Neuronal stem cell (in vitro differentiated cells): ENCODE measurements around the gene TM7SF2.
"Not testable (repeated sequence)": the region's sequence is repeated elsewhere in the genome, so short reads cannot be mapped to it uniquely, and the experiment has no call there.

Source experiments
- DNase-seq: peaks from one replicate; pipeline ENCODE4 v3.0.0-alpha.2; 2013; ENCODE audit warnings: low spot score
- H2AFZ ChIP-seq: one replicate; pipeline ENCODE4 v1.6.1; 2013; ENCODE audit warnings: mild to moderate bottlenecking, low read length, inconsistent platforms
- H2AK5ac ChIP-seq: 2 replicates; pipeline ENCODE4 v1.6.1; 2013; ENCODE audit warnings: low read depth, mild to moderate bottlenecking, inconsistent platforms, low read length, moderate library complexity, mixed read lengths
- H2BK120ac ChIP-seq: 2 replicates; pipeline ENCODE4 v1.6.1; 2013; ENCODE audit warnings: low read depth, mild to moderate bottlenecking, inconsistent platforms, low read length, moderate library complexity, mixed read lengths
- H2BK12ac ChIP-seq: one replicate; pipeline ENCODE4 v1.6.1; 2013; ENCODE audit warnings: low read length, inconsistent platforms
- H2BK15ac ChIP-seq: 2 replicates; pipeline ENCODE4 v1.6.1; 2013; ENCODE audit warnings: mild to moderate bottlenecking, low read length, inconsistent platforms, mixed read lengths
- H2BK5ac ChIP-seq: one replicate; pipeline ENCODE4 v1.6.1; 2013; ENCODE audit warnings: inconsistent platforms, mild to moderate bottlenecking, low read length, moderate library complexity
- H3K14ac ChIP-seq: one replicate; pipeline ENCODE4 v1.6.1; 2013; ENCODE audit warnings: low read length, inconsistent platforms
- H3K18ac ChIP-seq: 2 replicates; pipeline ENCODE4 v1.6.1; 2013; ENCODE audit warnings: low read length, inconsistent platforms
- H3K23ac ChIP-seq: 2 replicates; pipeline ENCODE4 v1.6.1; 2013; ENCODE audit warnings: low read depth, mild to moderate bottlenecking, mixed read lengths, low read length, inconsistent platforms; ENCODE audit not compliant: poor library complexity
- H3K27ac ChIP-seq: replicated peaks from 3 replicates; pipeline ENCODE4 v1.5.1; 2013; ENCODE audit warnings: low read length, inconsistent platforms
- H3K27me3 ChIP-seq, 3 experiments: 2 replicates each; pipeline ENCODE4 v1.6.1; 2013; ENCODE audit warnings: low read length in 3 of 3, mild to moderate bottlenecking in 2 of 3, inconsistent platforms in 1 of 3, low read depth in 1 of 3, mixed read lengths in 1 of 3, moderate library complexity in 1 of 3; ENCODE audit not compliant: control insufficient read depth in 3 of 3, insufficient read depth in 3 of 3
- H3K36me3 ChIP-seq, 2 donors: replicated peaks in 1 of 2; 2 replicates each; pipeline ENCODE4 v1.6.1; 2013; ENCODE audit warnings: low read length in 2 of 2; ENCODE audit not compliant: control insufficient read depth in 2 of 2, insufficient read depth in 2 of 2
- H3K4ac ChIP-seq: 2 replicates; pipeline ENCODE4 v1.6.1; 2013; ENCODE audit warnings: inconsistent platforms, mild to moderate bottlenecking, low read length, moderate library complexity
- H3K4me1 ChIP-seq, 2 donors: 1 replicate in 1 of 2; 2 replicates in 1 of 2; pipeline ENCODE4 v1.6.1; 2013; ENCODE audit warnings: low read length in 2 of 2, low read depth in 1 of 2; ENCODE audit not compliant: control insufficient read depth in 2 of 2, insufficient read depth in 1 of 2
- H3K4me2 ChIP-seq: one replicate; pipeline ENCODE4 v1.6.1; 2013; ENCODE audit warnings: mild to moderate bottlenecking, low read length, inconsistent platforms; ENCODE audit not compliant: insufficient read depth, poor library complexity, severe bottlenecking
- H3K4me3 ChIP-seq, 2 donors: 2 replicates each; pipeline ENCODE4 v1.5.1; 2013; ENCODE audit warnings: low read length in 2 of 2, mild to moderate bottlenecking in 2 of 2, inconsistent platforms in 1 of 2, moderate library complexity in 1 of 2
- H3K79me1 ChIP-seq: one replicate; pipeline ENCODE4 v1.6.1; 2013; ENCODE audit warnings: low read depth, mild to moderate bottlenecking, inconsistent platforms, low read length, moderate library complexity
- H3K9ac ChIP-seq: one replicate; pipeline ENCODE4 v1.6.1; 2013; ENCODE audit warnings: mild to moderate bottlenecking, low read depth, low read length, inconsistent platforms; ENCODE audit not compliant: poor library complexity
- H3K9me3 ChIP-seq, 2 donors: replicated peaks in 1 of 2; 2 replicates each; pipeline versions ENCODE3 to v1.6.1; 2013; ENCODE audit warnings: low read length in 2 of 2, mild to moderate bottlenecking in 2 of 2, inconsistent platforms in 1 of 2, low read depth in 1 of 2, mixed read lengths in 1 of 2, moderate library complexity in 1 of 2; ENCODE audit not compliant: control insufficient read depth in 2 of 2, insufficient read depth in 1 of 2
- H4K8ac ChIP-seq: one replicate; pipeline ENCODE4 v1.6.1; 2013; ENCODE audit warnings: low read depth, mild to moderate bottlenecking, inconsistent platforms, low read length, moderate library complexity
- H4K91ac ChIP-seq: one replicate; pipeline ENCODE4 v1.6.1; 2013; ENCODE audit warnings: low read length, low read depth, mild to moderate bottlenecking, inconsistent platforms; ENCODE audit not compliant: poor library complexity
- WGBS, 2 donors: extraction: QIAGEN DNeasy Blood & Tissue Kit; methylation state at CpG; one replicate each; pipeline ENCODE4 v1.1.7; 2013; ENCODE audit warnings: missing lambda C conversion rate in 2 of 2, mixed read lengths in 1 of 2; ENCODE audit not compliant: insufficient read length in 2 of 2, insufficient replicate concordance in 1 of 2; ENCODE audit errors: extremely low coverage in 2 of 2; 5-methylcytosine and 5-hydroxymethylcytosine counted together

TM7SF2 gene

GRCh38 chr11:65150131-65150508, 38.4 kb downstream of the TM7SF2 start:
- H3K79me1 ChIP-seq, H3K23ac ChIP-seq, DNase-seq, H2BK5ac ChIP-seq, H2BK12ac ChIP-seq, H3K4me3 ChIP-seq, H2BK120ac ChIP-seq, H3K27me3 ChIP-seq, H2AK5ac ChIP-seq, H3K14ac ChIP-seq, H3K18ac ChIP-seq, H2BK15ac ChIP-seq, H4K8ac ChIP-seq, H3K4me2 ChIP-seq, H3K36me3 ChIP-seq, H4K91ac ChIP-seq, H3K4ac ChIP-seq, H3K9ac ChIP-seq, H3K4me1 ChIP-seq, H3K27ac ChIP-seq: not testable (repeated sequence)
- Histone ChIP-seq H3K9me3 (peaks cover 2 to 10% of the 10 kb centered on the region in 2 donors), H2AFZ (peak overlapping the region; percentile 80)
- no CpG with 5 or more reads among the region's 10 CpGs for whole genome bisulfite sequencing, 2 donors

- no peak overlapping the region for H2BK120ac ChIP-seq
- H4K8ac ChIP-seq = no peak overlapping the region
- no peak overlapping the region for H3K23ac ChIP-seq
- no peak overlapping the region for H2BK15ac ChIP-seq
- no peak for DNase-seq
- peaks cover 0 to 9% of the 10 kb centered on the region in 2 donors for H3K4me1 ChIP-seq
- H3K4ac ChIP-seq = no peak overlapping the region
- H4K91ac ChIP-seq = no peak overlapping the region
- H2BK5ac ChIP-seq = no peak overlapping the region
- no peak overlapping the region for H3K18ac ChIP-seq
- no peak overlapping the region for H3K4me3 ChIP-seq
- H3K27ac ChIP-seq = no peak overlapping the region
- H3K27me3 ChIP-seq = peaks cover 0 to 4% (median 0%) of the 10 kb centered on the region in 3 experiments
- H2BK12ac ChIP-seq = no peak overlapping the region
- no peak overlapping the region for H3K9ac ChIP-seq
- H2AFZ ChIP-seq = peak overlapping the region; percentile 80
- no peak overlapping the region for H2AK5ac ChIP-seq
- no CpG with 5 or more reads among the region's 12 CpGs for WGBS, 2 donors
- no peak overlapping the region for H3K4me2 ChIP-seq
- H3K14ac ChIP-seq = no peak overlapping the region
- H3K79me1 ChIP-seq = no peaks in the 10 kb centered on the region
- H3K9me3 ChIP-seq = peaks cover 2 to 10% of the 10 kb centered on the region in 2 donors
- no peaks in the 10 kb centered on the region for H3K36me3 ChIP-seq
Measured at GRCh38 chr11:65150509-65151299, 39.0 kb downstream of the TM7SF2 start.

- H3K23ac ChIP-seq = no peak overlapping the region
- no peak overlapping the region for H3K4ac ChIP-seq
- H4K91ac ChIP-seq = no peak overlapping the region
- no peak overlapping the region for H3K18ac ChIP-seq
- H3K79me1 ChIP-seq = no peaks in the 10 kb centered on the region
- H2AFZ ChIP-seq = no peak overlapping the region
- H3K27ac ChIP-seq = no peak overlapping the region
- WGBS, 2 donors = no CpG with 5 or more reads among the region's 3 CpGs
- no peak overlapping the region for H3K4me3 ChIP-seq
- H2BK5ac ChIP-seq = no peak overlapping the region
- no peak overlapping the region for H3K9ac ChIP-seq
- no peak overlapping the region for H2BK15ac ChIP-seq
- H3K4me1 ChIP-seq = peaks cover 0 to 9% of the 10 kb centered on the region in 2 donors
- no peak overlapping the region for H2AK5ac ChIP-seq
- no peak overlapping the region for H2BK12ac ChIP-seq
- H3K9me3 ChIP-seq = peaks cover 2 to 9% of the 10 kb centered on the region in 2 donors
- H3K36me3 ChIP-seq = no peaks in the 10 kb centered on the region
- H2BK120ac ChIP-seq = no peak overlapping the region
- no peak overlapping the region for H4K8ac ChIP-seq
- no peak overlapping the region for H3K4me2 ChIP-seq
- no peak overlapping the region for H3K14ac ChIP-seq
- H3K27me3 ChIP-seq = peaks cover 0 to 1% (median 0%) of the 10 kb centered on the region in 3 experiments
- no peak for DNase-seq
Measured at GRCh38 chr11:65151331-65151899, 39.7 kb downstream of the TM7SF2 start.

GRCh38 chr11:65152122-65152521, 40.5 kb downstream of the TM7SF2 start:
- no peak overlapping the region for H2BK120ac ChIP-seq
- H3K9ac ChIP-seq = no peak overlapping the region
- H3K14ac ChIP-seq = no peak overlapping the region
- no CpG with 5 or more reads among the region's 2 CpGs for WGBS, 2 donors
- H3K18ac ChIP-seq = no peak overlapping the region
- H3K4me1 ChIP-seq = peaks cover 0 to 9% of the 10 kb centered on the region in 2 donors
- H4K8ac ChIP-seq = no peak overlapping the region
- DNase-seq = no peak
- no peak overlapping the region for H3K4me3 ChIP-seq
- H2BK5ac ChIP-seq = no peak overlapping the region
- H3K4ac ChIP-seq = no peak overlapping the region
- no peak overlapping the region for H2AFZ ChIP-seq
- no peak overlapping the region for H3K27ac ChIP-seq
- no peak overlapping the region for H2BK12ac ChIP-seq
- H3K27me3 ChIP-seq = no peaks in the 10 kb centered on the region
- H3K36me3 ChIP-seq = no peaks in the 10 kb centered on the region
- H3K23ac ChIP-seq = no peak overlapping the region
- no peak overlapping the region for H3K4me2 ChIP-seq
- no peak overlapping the region for H4K91ac ChIP-seq
- no peak overlapping the region for H2AK5ac ChIP-seq
- no peak overlapping the region for H2BK15ac ChIP-seq
- no peaks in the 10 kb centered on the region for H3K79me1 ChIP-seq
- peaks cover 2 to 3% of the 10 kb centered on the region in 2 donors for H3K9me3 ChIP-seq
